ENCODE measurements around the gene TRAF1.

DNA sequence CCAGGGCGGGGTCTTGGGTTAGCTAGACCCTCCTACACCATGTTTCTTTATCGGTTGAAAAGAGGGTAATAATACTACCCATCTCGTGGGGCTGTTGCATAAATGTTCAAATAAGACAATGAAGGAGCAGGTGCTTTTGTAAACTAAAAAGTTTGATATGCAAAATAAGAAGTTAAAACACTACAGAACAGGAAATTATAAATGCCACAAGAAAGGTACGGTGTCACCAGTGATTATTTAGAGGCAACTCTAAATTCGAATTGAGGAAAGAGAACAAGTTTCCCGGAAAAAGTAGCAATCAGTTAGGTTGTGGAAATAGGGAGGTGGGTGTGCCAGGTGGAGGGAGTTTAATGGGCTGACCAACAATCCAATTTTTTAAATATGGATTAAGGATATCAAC, 47.1 kb downstream of the TRAF1 start:
- TF ChIP-seq, protein P1, sequence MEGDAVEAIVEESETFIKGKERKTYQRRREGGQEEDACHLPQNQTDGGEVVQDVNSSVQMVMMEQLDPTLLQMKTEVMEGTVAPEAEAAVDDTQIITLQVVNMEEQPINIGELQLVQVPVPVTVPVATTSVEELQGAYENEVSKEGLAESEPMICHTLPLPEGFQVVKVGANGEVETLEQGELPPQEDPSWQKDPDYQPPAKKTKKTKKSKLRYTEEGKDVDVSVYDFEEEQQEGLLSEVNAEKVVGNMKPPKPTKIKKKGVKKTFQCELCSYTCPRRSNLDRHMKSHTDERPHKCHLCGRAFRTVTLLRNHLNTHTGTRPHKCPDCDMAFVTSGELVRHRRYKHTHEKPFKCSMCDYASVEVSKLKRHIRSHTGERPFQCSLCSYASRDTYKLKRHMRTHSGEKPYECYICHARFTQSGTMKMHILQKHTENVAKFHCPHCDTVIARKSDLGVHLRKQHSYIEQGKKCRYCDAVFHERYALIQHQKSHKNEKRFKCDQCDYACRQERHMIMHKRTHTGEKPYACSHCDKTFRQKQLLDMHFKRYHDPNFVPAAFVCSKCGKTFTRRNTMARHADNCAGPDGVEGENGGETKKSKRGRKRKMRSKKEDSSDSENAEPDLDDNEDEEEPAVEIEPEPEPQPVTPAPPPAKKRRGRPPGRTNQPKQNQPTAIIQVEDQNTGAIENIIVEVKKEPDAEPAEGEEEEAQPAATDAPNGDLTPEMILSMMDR (IDR thresholded peaks at IDR 0.05): no peak
- TF ChIP-seq POLR2A (IDR thresholded peaks at IDR 0.05): no peak
- no peak for TF ChIP-seq EP300 (IDR thresholded peaks at IDR 0.05)

Measured in suprapubic skin (tissue), 3 donors.